Right cardiac atrium (tissue), 5 donors: ENCODE measurements around the gene KBTBD7. TPM values are rescaled to one million over a fixed set of nuclear protein-coding genes. Genes with fewer than 3 reads are reported as not detected.
"Not testable (repeated sequence)": the region's sequence is repeated elsewhere in the genome, so short reads cannot be mapped to it uniquely, and the experiment has no call there.

Experiments
- ATAC-seq, 2 donors: fragments of 200-7000 bp; cut with Tn5 transposase; one replicate each; pipeline versions ENCODE4 v1.8.0 to v1.9.1; 2020; ENCODE audit warnings: moderate library complexity in 2 of 2, mild to moderate bottlenecking in 1 of 2
- DNase-seq, 3 donors: peaks; one replicate each; pipeline ENCODE4 v3.0.0-alpha.2; 2020
- H3K27ac ChIP-seq: one replicate; pipeline ENCODE4 v1.5.1; 2013; ENCODE audit warnings: mild to moderate bottlenecking, low read length, control low read depth, moderate library complexity
- H3K27me3 ChIP-seq: one replicate; pipeline ENCODE4 v1.6.1; 2013; ENCODE audit not compliant: control insufficient read depth, insufficient read depth
- H3K4me1 ChIP-seq: one replicate; pipeline ENCODE4 v1.6.1; 2013; ENCODE audit warnings: low read length; ENCODE audit not compliant: control insufficient read depth, insufficient read depth
- H3K4me3 ChIP-seq: one replicate; pipeline ENCODE4 v1.5.1; 2013; ENCODE audit warnings: low read length, control low read depth
- H3K9me3 ChIP-seq: one replicate; pipeline ENCODE4 v1.6.1; 2013; ENCODE audit warnings: low read length; ENCODE audit not compliant: control insufficient read depth
- WGBS: extraction: QIAGEN DNeasy Blood & Tissue Kit; methylation state at CpG from one replicate; pipeline ENCODE4 v1.1.7; 2013; 5-methylcytosine and 5-hydroxymethylcytosine counted together
- intact Hi-C, 4 donors: fragments of 100-400 bp; cut with DNase I; formaldehyde crosslinking; loops; one replicate each; pipeline versions ENCODE4 v1.11.0 to v1.14.0; 2022 to 2023
- polyA plus RNA-seq: library from polyadenylated mRNA; stranded (reverse); fragments of 200-250 nt; gene quantifications from one replicate; pipeline ENCODE4 v1.2.3, GENCODE V29; 2013
- total RNA-seq, 4 donors: library from RNA; stranded (reverse); fragmentation: NEBNext Ultra II Directional; extraction: Animal tissue kit (Norgen Biotek cat#: 25700); gene quantifications; one replicate each; pipeline ENCODE4 v1.2.1, GENCODE V29; 2021
- donor health status: healthy with polysubstance abuse.
- donor health status: DM: no; HTN: yes; CAD: no.
- donor health status: DM: no; HTN: no; CAD: no.
- donor health status: DM: no; HTN: yes; CAD: no; lungs with severe emphysema.
- donor health status: DM: yes; HTN: yes; CAD: no.

The KBTBD7 gene
- total and polyA plus RNA-seq, 5 donors, result 3.6 to 9.5 (median 8.4) TPM

GRCh38 chr13:41196011-41196410, 1.6 kb upstream of the KBTBD7 start:
- H3K4me3 ChIP-seq, result no peak overlapping the region
- intact Hi-C loops, result loop anchor here in 2 of 4 donors (10.0 kb wide), 1 partner anchor 61 kb away; the partner anchor contains the start of gene KBTBD6 (in 2 of the 2)
- ATAC-seq (no peak), DNase-seq (no peak)
- H3K27ac ChIP-seq, result no peak overlapping the region
- peaks cover 10% of the 10 kb centered on the region for H3K4me1 ChIP-seq
- no peaks in the 10 kb centered on the region for H3K27me3 ChIP-seq
- no peaks in the 10 kb centered on the region for H3K9me3 ChIP-seq

GRCh38 chr13:41193469-41193868, 900 bp downstream of the KBTBD7 start:
- ATAC-seq (no peak), DNase-seq (peak in 1 of 3 donors; percentile 41)
- Histone ChIP-seq H3K4me1 (peaks cover 10% of the 10 kb centered on the region), H3K9me3 (no peaks in the 10 kb centered on the region), H3K27ac (no peak overlapping the region), H3K4me3 (no peak overlapping the region), H3K27me3 (no peaks in the 10 kb centered on the region)
- intact Hi-C loops, result loop anchor here (5.0 to 10.0 kb wide), 2 partner anchors 59 to 61 kb away; partner anchors contain the start of gene KBTBD6 (in 4 of the 4)
- WGBS, result 97% methylated on average over 18 of the region's 18 CpGs

- intact Hi-C loops, result no loop called here
- Histone ChIP-seq H3K4me3 (no peak overlapping the region), H3K9me3 (no peaks in the 10 kb centered on the region), H3K27ac (no peak overlapping the region), H3K27me3 (no peaks in the 10 kb centered on the region), H3K4me1 (peaks cover 9% of the 10 kb centered on the region)
- ATAC-seq, result no peak
- 92% methylated on average over 6 of the region's 6 CpGs for WGBS
- DNase-seq, result no peak
These were observed 5.8 kb downstream of the KBTBD7 start for GRCh38 chr13:41188584-41188983.

- Histone ChIP-seq H3K4me1 (no peaks in the 10 kb centered on the region), H3K4me3 (no peak overlapping the region), H3K27me3 (no peaks in the 10 kb centered on the region), H3K9me3 (no peaks in the 10 kb centered on the region), H3K27ac (no peak overlapping the region)
- intact Hi-C loops, result no loop called here
- WGBS, result 88% methylated on average over 3 of the region's 3 CpGs
- ATAC-seq (no peak), DNase-seq (no peak)
These were observed 7.9 kb downstream of the KBTBD7 start for GRCh38 chr13:41186481-41186880.

- ATAC-seq, result no peak
- no peak for DNase-seq
- Histone ChIP-seq H3K4me1 (no peaks in the 10 kb centered on the region), H3K27ac (no peak overlapping the region), H3K9me3 (no peaks in the 10 kb centered on the region), H3K27me3 (no peaks in the 10 kb centered on the region), H3K4me3 (no peak overlapping the region)
- intact Hi-C loops, result no loop called here
These were observed 12.1 kb downstream of the KBTBD7 start for GRCh38 chr13:41182231-41182630.

- Histone ChIP-seq H3K27ac (no peak overlapping the region), H3K4me3 (no peak overlapping the region), H3K4me1 (no peaks in the 10 kb centered on the region), H3K27me3 (no peaks in the 10 kb centered on the region), H3K9me3 (no peaks in the 10 kb centered on the region)
- intact Hi-C loops, result no loop called here
- no peak for DNase-seq
- 85% methylated on average over 4 of the region's 4 CpGs for WGBS
- ATAC-seq, result no peak
These were observed 14.6 kb downstream of the KBTBD7 start for GRCh38 chr13:41179593-41180250.

GRCh38 chr13:41178040-41178439, 16.3 kb downstream of the KBTBD7 start:
- Histone ChIP-seq H3K27ac (no peak overlapping the region), H3K4me1 (no peaks in the 10 kb centered on the region), H3K4me3 (no peak overlapping the region), H3K9me3 (no peaks in the 10 kb centered on the region), H3K27me3 (no peaks in the 10 kb centered on the region)
- intact Hi-C loops, result no loop called here
- no peak for ATAC-seq
- DNase-seq, result no peak
- 72% methylated on average over 7 of the region's 7 CpGs for WGBS

GRCh38 chr13:41177616-41178015, 16.8 kb downstream of the KBTBD7 start:
- H3K4me3 ChIP-seq, result no peak overlapping the region
- H3K27ac ChIP-seq, result no peak overlapping the region
- no peaks in the 10 kb centered on the region for H3K9me3 ChIP-seq
- WGBS, result 29% methylated on average over 2 of the region's 2 CpGs
- no peaks in the 10 kb centered on the region for H3K4me1 ChIP-seq
- ATAC-seq (no peak), DNase-seq (no peak)
- intact Hi-C loops, result no loop called here
- no peaks in the 10 kb centered on the region for H3K27me3 ChIP-seq

- H3K27me3 ChIP-seq, H3K27ac ChIP-seq, intact Hi-C loops, H3K9me3 ChIP-seq, ATAC-seq, H3K4me1 ChIP-seq, H3K4me3 ChIP-seq, DNase-seq: not testable (repeated sequence)
- 91% methylated on average over 8 of the region's 8 CpGs for WGBS
These were observed 18.8 kb downstream of the KBTBD7 start for GRCh38 chr13:41175576-41175975.

GRCh38 chr13:41162151-41162550, 32.2 kb downstream of the KBTBD7 start:
- H3K27ac ChIP-seq, result no peak overlapping the region
- DNase-seq (no peak), ATAC-seq (no peak)
- intact Hi-C loops, result no loop called here
- no peaks in the 10 kb centered on the region for H3K4me1 ChIP-seq
- no peaks in the 10 kb centered on the region for H3K9me3 ChIP-seq
- WGBS, result 93% methylated on average over 3 of the region's 3 CpGs
- no peaks in the 10 kb centered on the region for H3K27me3 ChIP-seq
- no peak overlapping the region for H3K4me3 ChIP-seq

GRCh38 chr13:41159174-41159573, 35.2 kb downstream of the KBTBD7 start:
- Histone ChIP-seq H3K4me3 (no peak overlapping the region), H3K27me3 (no peaks in the 10 kb centered on the region), H3K4me1 (no peaks in the 10 kb centered on the region), H3K9me3 (no peaks in the 10 kb centered on the region), H3K27ac (no peak overlapping the region)
- DNase-seq (no peak), ATAC-seq (no peak)
- intact Hi-C loops, result no loop called here
